Hindlimb muscle (tissue), 1 donor: Measurements from ENCODE around the gene RCVRN. TPM values are rescaled to one million over a fixed set of nuclear protein-coding genes. Genes with fewer than 3 reads are reported as not detected.

ENCODE experiments used
- DNase-seq: peaks from one replicate; pipeline ENCODE4 v3.0.0-alpha.2; 2013
- polyA plus RNA-seq: library from polyadenylated mRNA; unstranded; fragments of 120-200 nt; gene quantifications from one replicate; pipeline ENCODE4 v1.2.1, GENCODE V29; 2013; ENCODE audit not compliant: insufficient read length

The RCVRN gene
- polyA plus RNA-seq, 1 donor, result 1.1 TPM

DNA sequence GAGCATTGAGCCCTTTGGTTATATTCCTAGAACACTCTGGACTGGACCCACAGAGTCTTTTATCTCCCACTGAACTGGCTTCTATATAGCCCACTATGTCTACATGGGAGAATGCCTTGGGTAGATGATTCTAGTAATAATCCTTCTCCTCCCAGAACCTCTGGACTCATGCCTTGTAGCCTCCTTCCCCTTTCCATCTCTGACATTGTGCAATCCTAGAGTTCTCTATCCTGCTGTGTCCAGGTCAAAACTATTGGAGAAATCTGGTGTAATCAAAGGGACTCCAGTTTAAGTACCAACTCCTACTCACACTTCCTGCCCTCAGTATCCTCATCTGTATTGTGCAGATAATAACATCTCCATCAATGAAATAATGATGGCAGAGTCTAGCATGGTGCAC is 9.1 kb downstream of the RCVRN start:
- no peak for DNase-seq

DNA sequence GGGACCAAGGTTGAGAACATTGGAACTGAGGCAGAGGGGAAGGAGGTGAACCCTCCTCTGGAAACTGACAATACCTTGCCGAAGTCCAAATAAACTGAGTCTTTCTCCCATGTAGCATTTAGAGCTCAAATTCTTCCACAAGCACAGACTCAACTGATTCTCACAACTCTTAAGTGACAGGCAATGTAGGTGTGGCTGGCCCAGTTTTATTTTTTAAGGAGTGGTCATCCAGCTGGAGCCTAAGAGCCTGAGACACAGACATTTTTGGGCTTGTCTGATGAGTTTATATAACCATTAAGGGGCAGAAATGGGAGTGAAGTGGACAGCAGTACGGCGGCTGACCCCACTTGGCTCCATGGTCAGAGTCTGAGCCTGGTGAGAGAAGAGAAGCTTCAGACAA is 10.8 kb downstream of the RCVRN start:
- no peak for DNase-seq

DNA sequence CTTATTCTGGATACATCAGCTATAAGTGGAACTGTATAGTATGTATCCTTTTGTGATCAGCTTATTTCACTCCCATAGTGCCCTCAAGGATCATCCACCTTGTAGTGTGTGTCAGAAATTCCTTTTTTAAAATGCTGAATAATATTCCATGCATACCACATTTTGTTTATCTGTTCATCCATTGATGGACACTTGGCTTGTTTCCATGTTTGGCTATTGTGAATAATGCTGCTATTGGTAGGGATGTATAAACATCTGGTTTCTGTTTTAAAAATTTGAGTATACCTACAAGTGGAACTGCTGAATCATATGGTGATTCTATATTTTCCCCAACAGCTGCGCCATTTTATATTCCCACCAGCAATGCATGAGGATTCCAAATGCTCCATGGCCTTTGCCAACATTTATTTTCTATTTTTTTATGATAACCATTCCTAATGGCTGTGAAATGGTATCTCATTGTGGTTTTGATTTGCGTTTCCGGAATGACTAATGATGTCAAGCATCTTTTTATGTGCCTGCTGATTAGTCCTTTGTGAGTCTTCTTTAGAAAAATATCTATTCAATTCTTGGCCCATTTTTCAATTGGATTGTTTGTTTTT is 11.6 kb downstream of the RCVRN start:
- DNase-seq, result no peak

DNA sequence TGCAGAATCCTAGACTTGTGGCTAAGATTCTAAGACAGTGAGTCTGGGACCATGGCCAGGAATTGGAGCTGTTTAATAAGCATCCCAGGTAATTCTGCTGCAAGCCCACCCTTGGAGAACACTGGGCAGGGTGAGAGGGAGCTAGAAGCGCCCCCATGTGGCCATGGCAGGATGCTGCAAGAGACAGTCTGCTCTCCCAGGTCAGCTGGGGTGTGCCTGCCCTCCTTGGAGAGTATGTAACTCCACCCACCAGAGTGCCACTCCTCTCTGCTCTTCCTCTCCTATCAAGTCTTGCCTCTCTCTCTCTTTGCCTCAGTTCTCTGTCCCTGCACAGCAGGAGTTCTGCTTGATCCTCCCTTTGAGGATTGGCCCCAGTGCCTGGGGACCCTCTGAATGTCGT is 14.9 kb downstream of the RCVRN start:
- no peak for DNase-seq

DNA sequence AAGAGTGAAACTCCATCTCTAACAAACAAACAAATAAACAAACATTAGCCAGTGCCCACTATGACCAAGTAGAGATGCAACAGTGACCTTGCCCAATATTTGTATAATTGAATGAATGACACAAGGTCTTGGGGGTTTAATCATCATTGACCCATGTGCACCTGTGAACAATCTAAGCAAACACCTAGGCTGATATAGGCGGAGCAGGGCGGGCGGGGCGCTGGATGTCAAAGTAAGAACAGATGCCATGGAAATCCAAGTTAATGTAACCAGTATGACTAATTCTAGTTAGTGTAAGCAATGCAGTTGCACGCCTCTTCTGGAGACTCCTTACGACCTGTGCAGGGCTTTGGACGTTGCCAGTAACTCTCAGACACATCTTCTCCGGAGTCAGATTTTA is 17.6 kb downstream of the RCVRN start:
- DNase-seq, result no peak

DNA sequence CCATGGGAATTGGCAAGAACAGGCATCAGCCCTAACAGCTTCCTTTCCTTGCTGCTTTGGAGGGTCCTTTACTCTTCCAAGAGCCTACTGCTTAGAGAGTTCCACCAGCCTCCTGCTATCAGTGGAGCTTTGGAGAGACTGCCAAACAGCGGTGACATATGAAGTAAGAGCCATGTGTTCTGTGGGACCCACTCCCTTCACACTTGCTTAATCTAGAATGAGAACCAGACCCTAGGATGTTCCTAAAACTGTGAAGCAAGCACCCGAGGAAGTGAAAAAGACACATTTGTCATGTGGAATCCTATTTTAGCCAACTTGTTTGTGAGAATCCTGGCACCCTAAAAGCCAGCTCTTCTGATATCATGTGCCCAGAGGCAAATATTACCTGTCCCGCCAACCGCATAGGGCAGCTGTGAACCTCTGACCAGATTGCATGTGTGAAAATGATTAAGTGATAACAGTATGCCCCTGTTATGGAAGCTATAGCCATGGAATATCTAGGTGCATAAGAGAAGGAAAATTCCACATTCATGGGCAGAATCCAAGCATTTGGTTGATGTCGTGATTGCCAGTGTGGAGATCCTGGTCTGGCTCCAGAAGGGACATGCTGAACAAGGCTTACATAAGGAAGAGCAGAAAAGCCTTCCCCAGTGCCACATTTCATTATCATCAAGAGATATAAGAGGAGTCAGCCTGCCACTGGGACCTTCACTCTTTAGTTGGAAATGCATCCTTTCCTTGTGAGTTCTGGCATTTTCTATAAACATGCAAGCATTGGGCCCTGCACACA is 18.7 kb downstream of the RCVRN start:
- no peak for DNase-seq

DNA sequence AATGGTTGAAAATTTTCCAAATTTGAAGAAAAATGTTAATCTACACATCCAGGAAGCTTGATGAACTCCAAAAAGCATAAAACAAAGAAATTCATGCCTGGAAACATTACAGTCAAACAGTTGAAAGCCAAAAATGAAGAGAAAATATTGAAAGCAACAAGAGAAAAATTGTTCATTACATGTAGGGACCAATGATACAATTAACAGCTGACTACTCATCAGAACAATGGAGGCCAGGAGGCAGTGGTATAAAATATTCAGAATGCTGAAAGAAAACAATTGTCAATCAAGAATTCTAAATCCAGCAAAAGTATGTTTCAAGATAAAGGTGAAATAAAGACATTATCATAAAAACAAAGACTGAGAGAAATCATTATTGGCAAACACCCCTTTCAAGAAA is 21.6 kb downstream of the RCVRN start:
- DNase-seq, result no peak

DNA sequence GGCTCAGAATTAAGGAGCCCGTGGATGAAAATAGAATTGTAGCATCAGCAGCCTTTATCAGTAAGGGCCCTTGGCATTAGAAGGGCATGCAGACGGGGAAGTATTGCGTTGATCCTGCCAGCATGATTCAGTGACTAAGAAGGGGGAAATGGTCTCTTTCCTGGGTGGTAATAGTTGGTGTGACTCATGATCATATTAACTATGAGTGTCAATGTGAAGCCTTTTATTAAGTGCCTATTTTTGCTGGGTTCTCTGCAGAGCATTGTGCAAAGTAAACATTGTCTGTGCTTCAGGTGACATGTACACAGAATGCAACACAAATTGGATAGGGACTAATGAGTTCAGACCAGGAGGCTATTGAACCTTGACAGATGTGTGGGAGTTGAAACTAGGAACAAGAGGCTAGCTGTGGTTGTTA is 24.5 kb downstream of the RCVRN start:
- no peak for DNase-seq

DNA sequence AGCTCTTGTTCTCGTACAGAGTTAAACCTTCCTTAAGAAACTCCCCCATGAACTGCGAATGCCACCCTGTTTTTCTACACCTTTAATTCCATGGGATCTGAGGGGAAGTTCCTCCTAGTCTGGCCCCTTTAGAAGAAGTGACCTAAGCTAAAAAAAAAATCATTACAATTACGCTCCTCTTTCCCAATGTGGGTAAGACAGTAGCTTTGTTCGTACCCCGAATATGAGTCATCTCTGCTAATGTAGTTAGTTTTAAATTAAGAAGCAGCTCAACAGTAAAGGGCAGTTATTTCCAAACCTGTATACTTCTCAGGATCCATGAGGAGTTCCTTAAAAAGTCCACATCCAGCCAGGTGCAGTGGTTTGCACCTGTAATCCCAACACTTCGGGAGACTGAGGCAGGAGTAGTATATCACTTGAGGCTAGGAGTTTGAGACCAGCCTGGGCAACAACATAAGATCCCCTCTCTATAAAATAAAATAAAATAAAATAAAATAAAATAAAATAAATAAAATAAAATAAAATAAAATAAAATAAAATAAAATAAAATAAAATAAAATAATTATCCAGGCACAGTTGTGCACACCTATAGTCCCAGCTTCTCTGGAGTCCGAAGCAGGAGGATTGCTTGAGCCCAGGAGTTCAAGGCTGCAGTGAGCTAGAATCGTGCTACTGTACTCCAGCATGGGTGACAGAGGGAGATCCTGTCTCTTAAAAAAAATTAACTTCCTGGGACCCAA is 26.1 kb downstream of the RCVRN start:
- no peak for DNase-seq

DNA sequence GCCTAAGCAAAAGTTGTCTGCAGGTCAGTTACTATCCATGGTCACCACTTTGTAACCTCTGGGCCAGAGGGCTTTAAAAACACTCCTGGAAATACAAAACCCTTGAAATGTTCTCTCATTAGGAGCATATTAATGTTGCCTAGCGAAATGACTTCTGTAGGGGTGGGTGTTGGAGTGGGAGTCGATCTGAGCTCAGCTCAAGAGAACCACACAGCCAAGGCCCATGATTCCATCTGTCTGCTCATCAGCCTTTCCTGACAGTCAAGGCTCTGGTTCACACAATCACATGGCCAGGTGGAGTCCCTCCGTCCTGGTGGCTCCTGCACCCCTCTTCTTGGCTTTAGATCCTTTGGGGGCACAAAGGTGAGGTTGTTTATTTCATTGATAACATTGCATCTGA is 26.7 kb downstream of the RCVRN start:
- DNase-seq, result no peak

DNA sequence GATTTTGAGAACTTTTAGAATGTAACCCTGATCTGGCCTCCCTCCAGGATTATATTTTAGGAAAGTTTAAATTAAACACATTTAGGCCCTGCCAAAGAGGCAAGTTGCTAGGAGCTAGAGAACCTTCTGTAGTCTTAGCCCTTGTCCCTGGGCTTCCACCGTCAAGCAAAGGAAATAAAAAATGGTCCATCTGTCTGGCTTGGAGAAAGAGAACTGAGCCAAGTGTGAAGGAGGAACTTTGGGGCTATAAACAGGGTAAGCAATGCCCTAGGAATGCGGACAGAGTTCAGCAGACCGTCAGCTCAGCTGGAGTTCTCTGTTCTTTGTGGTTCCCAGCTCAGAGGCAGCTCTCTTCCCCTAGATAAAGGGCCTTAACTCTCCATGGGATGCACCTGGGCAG is 29.6 kb downstream of the RCVRN start:
- no peak for DNase-seq

DNA sequence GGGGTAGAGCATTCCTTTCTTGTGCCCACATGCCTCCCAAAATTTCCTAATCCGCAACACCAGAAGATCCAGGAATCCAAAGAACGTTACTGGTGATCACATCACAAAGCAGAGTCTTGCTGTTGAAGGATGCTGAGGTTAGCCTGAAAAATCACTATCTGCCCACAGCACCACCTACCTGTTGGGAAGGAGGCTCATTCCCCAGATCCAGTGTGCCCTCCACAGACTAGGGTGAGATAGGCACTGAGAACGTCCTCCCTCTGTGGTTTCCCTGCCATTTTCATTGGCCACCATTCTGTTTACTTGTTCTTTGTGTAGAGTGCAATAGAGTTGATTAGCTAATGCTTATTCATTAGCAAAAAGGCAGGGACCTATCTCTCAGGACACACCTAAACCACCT is 30.3 kb downstream of the RCVRN start:
- no peak for DNase-seq

DNA sequence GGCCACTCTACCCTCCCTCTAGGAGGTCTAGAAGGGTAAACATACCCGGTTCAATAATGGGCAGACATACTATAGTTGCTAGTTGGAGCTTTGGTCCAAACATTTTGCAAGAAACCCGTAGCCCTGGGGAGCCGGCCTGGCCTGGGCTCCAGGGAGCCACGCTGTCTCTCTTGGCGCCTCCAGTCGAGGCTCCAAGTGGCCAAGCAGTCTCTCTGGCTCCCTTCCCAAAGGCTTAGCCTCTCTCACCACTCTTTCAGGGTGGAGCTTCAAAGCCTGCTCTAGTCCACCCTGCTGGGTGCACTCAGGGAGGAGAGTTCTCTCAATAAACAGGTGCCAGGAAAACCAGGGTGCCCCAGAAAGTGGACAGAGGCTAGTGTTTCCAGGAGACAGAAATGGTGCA is 32.2 kb downstream of the RCVRN start:
- DNase-seq, result no peak

DNA sequence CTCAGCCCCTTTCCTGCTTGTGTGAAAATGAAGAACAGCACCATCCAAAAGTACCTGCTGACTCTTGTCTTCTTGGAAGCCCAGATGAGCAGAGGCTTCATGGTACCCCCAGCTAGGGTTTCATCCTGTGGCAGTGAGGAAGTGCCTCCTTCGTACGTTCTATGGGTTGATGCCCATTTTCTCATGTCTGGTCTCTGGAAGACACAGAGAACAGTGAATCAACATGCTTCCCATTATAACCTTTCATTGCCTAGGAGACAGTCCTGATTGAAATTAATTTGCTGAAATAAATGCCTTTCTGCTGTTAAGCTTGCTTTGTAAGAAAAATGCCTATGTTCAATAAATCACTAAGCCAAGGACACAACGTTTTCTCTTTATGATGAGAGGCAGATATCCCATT is 36.5 kb downstream of the RCVRN start:
- DNase-seq, result no peak

DNA sequence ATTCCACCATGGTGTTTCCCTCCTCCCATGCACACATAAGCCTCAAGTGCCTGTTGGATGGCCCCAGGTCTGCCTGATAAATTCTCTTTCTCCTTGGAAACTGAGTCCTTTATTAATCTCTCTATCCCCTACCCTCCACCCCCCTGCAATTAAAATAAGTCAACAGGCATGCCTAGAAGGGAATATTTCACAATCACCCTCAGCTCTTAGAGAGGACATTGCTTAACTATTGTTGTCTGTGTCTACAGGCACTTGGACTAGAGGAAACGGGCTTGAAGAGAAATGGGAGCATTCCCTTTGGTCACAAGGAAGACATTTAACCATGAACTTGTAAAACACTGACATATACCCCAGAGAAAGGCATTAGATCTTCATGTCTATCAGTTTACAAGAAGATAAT is 39.5 kb downstream of the RCVRN start:
- no peak for DNase-seq

DNA sequence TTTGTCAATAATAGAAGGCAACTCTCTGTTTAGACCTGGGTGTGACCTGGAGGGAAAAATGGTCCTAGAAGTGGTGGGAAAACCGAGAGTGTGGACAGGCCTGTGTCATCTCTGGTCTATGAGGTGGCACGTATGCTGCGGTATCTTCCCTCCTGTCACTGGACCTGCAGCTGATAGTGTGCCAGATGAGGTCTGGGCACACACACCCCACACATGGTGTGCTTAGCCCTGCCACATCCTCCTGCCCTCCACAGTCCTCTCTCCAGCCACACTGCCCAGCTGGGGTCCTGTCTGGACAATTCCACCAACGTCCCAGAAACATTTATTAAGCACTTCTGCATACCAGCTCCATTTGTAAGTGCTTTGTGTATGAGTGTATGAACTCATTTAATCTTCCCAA is 42.1 kb downstream of the RCVRN start:
- DNase-seq, result no peak

DNA sequence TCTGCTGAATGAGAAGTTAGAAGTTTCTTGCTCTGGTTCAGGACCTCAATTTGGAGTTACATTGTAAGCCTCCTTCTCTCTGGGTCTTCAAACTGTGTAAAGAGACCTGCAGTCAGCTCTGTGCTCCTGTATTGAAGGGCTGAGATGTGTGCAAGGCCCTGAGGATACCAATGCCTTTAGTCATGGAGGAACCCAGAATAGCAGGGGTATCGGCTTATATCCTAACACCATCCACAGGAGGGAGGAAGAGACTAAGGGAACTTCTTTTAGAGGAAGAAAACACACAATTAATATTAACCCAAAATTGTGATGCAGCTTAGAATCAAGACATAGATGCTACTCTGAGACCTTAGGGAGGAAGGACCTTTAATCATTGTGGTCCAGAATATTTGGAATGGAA is 42.9 kb downstream of the RCVRN start:
- no peak for DNase-seq

DNA sequence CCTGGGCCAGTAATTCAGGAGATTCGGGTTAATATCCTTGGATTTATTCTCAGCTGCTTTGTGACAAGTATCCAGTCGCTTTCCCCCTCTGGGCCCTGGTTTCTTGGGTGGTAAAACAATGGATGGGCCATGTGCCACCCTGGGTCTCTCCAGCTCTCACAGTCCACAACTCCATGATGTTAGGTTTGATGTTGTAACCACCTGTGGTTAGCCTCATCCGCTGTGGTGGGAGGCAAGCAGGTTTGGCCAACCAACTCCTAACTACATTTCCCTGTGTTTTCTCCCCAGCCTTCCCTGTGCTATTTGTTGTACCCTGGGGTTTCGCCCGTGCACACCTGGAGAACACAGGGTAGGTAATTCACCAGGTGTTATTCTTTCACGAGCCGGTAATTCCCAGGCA is 44.2 kb downstream of the RCVRN start:
- no peak for DNase-seq

DNA sequence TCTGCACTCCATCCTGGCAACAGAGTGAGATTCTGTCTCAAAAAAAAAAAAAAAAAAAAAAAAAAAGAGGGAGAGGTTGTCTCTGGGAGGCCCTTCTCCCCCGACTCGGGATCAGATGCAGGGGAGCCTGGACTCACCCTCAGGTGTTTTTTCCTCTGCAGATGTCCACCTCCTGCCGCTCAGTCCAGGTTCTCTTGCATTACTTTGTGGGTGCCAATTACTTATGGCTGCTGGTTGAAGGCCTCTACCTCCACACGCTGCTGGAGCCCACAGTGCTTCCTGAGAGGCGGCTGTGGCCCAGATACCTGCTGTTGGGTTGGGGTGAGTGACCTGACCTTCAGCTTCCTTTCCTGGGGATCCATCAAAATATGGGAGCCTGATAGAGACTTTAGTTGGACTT is 45.3 kb downstream of the RCVRN start:
- no peak for DNase-seq

DNA sequence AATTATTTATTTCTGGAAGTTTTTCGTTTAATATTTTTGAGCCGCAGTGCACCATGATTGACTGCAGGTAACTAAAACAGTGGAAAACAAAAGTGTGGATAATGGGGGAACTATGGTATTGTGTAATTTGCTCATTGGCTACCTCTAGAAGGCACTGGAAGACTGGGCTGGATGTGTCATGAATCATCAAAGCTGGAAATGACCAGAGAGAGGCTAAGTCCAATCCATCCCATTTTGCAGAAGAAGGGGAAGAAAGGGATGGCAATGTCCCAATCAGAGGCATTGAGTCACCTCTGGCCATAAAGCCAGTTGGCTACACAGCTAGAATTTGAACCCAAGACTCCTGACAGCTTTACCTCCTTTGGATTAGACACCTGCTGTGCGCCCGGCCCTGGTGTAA is 50.0 kb downstream of the RCVRN start:
- DNase-seq, result no peak

DNA sequence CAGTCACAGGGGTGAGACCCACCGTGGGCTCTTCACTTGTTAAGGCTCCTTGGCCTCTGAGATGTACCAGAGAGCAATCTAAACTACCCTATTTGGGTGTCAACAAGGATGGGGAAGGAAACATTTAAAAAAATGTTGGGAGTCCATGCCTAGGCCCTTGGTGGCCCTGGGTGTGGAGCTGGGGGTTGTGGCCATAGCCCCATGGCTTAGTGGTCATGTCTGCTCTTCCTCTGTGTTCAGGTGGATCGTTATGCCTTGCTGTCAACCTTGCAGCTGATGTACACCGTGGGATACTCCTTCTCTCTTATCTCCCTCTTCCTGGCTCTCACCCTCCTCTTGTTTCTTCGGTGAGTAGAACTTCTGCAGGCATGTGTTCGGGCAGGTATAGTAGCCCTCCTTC is 50.8 kb downstream of the RCVRN start:
- DNase-seq, result no peak

DNA sequence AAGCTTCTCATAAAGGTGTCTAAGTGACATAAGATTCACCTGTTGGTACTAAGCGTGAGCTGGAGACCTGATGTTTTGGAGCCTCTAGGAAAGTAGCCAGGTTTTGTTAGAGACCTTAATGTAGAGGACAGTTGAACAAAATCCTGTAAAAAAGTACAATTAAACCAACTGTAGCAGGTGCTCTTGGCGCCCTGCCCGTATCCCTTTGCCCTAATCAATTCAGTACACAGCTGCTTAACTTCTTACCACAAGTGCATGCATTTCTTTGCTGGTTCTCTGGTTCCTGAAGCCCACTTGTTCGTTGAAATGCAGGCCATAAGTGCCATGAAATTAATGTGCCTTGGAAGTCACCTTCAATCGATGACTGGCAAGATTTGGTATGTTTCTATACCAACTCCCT is 54.9 kb downstream of the RCVRN start:
- DNase-seq, result no peak
